DMS53 treated with DMSO at 0.1 percent for 48 hours (cell line): ENCODE results near the gene PLBD1.

Experiments
- DNase-seq: peaks from one replicate; lab custom pipeline; 2025; ENCODE audit not compliant: unreplicated experiment; lab: John Stamatoyannopoulos, UW

PLBD1 gene

DNA sequence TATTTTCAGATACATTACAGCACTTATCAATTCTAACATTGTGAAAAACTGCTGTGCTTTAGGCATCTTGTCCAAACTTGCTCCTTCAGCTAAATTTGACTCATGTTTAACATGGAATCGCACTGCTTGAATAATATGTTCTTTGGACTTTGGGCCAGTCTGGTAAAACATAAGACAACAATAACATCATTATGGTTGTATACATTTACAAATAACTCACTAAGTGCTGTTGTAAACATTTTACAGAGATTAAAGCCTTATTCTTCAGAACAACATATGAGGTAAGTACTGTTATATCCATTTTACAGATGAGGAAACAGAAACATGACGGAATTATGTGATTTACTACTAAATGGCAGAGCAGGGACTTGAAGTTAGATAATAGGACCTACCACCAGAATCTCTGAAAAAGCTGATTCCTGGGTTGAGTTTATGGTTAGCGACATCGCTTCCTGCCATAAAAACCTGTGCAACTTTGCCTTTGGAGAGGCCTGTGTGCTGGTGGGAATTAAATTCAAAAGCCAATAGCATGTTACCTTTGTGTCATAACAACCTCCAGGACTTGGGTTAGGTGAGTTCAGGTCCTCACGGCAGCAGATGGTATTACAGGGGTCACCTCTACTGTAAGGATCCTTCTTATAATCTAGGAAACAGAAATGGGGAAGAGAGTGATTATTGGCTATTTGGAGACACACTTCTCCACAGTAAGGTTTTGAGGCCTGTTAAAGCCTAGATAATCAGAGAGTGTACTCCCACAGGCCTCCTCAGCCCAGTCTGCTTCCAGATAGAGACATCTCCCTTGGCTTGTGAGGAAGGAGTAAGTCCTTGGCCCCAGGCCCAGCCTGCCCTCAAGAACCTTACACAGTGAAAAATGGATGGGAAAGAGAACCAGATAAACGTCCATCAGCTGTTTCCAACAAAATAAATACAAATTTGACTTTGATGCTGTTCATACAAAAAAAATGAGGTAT lies 61.8 kb downstream of the PLBD1 start:
- no peak for DNase-seq

DNA sequence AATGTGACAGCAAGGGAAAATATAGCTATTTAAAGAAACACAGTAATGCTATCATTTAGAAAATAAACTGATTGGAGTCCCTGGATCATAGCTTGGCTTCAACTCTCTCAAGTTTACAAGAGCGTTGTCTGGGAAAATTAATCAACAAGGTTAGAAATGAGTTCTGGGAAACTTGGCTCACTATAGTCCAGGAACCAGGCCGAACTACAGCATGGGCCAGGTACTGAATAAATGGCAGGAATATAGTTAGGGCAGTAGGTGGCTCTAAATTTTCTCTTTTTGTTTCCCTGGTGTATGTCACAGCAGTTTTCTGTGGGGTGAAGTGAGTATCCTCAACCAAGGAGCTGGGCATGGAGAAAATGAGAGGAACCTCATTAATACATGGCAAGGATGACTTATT lies 72.4 kb downstream of the PLBD1 start:
- no peak for DNase-seq

DNA sequence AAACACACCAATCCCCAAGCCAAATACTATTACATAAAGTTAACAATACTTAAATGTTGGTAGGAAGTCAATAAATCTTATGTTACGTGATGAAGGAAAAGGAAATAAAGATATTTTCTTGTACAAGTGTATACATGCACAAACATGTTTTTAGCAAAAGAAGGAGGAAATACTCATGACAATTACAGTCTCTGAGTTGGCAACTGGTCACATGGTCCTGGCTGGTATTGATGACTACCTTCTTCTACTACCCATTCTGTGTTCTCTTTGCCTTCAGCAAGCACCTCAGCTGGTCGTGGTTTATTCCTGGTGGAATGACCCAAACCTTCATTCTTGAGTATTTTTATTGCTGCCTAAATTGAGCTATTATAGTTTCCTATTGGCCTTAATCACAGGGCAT lies 84.8 kb downstream of the PLBD1 start:
- no peak for DNase-seq

DNA sequence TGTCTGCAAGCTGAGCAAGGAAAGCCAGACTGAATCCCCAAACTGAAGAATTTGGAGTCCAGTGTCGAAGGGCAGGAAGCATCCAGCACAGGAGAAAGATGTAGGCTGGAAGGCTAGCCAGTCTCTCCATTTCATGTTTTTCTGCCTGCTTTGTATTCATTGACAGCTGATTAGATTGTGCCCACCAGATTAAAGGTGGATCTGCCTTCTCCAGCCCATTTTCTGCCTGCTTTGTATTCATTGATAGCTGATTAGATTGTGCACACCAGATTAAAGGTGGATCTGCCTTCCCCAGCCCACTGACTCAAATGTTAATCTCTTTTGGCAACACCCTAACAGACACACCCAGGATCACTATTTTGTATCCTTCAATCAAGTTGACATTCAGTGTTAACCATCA lies 85.3 kb downstream of the PLBD1 start:
- no peak for DNase-seq

DNA sequence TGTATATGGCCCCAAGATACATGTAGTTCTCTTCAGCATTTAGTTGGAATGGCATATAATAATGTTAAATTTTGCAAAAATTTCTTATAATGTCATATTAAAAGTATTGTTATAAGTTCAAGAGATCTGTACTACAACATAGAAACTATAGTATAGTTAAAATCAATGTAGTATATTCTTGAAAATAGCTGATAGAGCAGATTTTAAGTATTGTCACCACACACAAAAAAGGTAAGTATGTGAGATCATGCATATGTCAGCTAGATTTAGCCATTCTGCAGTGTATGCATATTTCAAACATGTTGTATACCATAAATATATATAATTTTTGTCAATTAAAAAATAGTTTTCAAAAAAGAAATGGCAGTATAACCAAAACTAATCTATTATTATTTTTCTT lies 86.5 kb downstream of the PLBD1 start:
- no peak for DNase-seq

DNA sequence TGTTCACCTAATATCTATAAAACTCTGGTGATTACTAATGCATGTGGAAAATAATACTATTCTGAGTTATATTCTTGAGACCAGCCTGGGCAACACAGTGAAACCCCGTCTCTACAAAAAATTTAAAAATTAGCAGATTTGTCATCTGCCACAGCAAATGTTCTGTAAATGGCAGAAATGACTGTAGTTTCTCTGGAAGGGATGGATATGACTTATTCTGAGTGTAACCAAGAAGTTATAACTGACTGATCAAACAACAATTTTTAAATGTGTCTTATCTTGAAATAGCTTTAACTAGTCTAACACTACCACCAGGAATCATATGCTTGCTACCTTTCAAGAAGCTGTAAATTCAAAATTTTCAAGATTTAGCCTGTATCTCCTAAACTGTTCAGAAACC lies 88.7 kb downstream of the PLBD1 start:
- no peak for DNase-seq

DNA sequence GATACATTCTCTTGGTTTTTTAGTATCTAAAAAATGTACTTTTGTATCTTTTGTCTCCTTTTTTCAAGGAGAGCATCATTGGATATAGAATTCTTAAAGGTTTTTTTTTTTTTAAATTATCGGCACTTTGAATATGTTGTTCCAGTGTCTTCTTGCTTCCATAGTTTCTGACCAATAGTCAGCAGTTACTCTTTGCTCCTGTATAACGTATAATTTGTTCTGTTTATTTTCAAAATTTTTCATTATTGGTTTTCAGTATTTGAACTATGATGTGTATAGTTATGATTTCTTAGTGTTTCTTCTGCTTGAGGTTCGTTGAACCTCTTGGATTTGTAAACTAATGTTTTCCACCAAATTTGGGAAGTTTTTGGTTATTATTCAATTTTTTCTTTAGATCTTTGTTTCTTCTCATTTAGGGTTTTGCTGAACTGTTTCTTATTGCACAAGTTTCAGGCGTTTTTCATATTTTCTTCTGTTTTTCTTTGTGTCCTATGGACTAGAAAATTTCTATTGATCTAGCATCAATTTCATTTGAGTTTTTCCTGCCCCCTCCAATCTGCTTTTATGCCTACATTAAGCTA lies 93.9 kb downstream of the PLBD1 start:
- peak; percentile 52 for DNase-seq

DNA sequence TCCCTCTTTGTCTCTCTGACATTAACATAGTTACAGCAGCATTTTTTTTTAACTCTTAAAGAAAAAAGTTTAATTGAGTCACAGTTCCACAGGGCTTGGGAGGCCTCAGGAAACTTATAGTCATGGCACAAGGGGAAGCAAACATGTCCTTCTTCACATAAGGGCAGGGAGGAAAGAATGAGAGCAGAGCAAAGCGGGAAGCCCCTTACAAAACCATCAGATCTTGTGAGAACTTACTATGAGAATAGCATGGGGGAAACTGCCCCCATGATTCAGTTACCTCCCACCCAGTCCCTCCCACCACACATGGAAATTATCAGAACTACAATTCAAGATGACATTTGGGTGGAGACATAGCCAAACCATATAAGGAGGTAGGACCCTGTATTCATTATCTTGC lies 96.2 kb downstream of the PLBD1 start:
- DNase-seq = no peak

DNA sequence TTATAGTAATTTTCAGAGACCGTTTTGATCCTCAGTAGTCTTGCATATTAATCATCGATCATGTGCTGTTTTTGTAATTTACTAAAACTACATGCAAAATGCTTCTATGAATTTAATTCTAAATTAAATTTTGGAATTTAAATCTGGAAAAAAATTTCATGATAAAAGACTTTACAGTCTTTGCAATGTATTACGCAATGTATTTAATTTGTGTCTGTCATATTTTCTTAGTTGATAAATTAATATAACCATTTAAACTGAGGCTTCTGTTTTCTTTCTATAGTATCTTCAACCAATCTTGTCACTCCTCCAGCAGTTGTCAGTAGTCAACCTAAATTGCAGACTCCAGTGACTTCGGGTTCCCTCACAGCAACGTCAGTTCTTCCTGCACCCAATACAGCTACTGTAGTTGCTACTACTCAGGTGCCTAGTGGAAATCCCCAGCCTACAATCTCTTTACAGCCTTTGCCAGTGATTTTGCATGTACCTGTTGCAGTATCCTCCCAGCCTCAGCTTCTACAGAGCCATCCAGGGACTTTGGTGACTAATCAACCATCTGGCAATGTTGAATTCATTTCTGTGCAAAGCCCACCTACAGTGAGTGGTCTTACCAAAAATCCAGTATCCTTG lies 107.4 kb downstream of the PLBD1 start:
- DNase-seq = no peak

DNA sequence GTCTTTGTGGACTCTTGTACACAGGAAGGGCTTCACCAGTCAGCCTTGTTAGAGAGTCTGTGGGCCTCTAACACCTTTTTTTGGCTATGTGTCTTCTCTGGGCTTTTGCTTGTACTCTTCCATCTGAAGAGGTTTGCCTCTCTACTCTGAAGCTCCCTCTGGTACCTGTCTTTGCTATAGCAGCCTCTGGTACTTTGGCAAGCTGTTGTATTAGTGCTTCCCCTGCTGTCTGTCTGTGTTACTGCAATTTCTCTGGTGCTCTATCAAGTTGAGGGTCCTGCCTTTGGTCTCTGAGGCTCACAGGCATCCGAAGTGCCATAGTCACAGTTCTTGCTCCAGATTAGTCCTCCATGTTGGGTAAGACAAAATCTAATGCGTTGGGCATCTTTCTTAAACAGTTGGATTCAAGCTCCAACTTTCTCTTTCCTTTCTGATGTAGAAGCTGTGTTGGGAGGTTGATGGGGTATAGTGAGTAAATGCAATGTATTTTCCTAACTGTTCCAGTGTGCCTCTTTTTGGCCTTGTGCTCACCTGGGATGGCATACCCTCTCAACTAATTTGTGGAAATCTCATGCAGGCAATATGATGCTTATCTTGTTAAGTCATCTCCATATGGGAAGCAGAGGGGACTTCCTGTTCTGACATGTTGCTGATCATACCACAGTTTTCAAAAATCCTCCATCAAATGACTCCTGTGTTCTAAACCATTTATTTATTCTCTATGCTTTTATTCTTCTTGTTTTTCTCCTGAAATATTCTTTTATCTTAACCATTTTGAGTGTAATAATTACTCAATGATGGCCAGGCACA lies 113.4 kb downstream of the PLBD1 start:
- peak; percentile 61 for DNase-seq
